Liver (tissue), 9 donors: Measurements from ENCODE around the gene CDC42BPG. TPM values are rescaled to one million over a fixed set of nuclear protein-coding genes. Genes with fewer than 3 reads are reported as not detected.

Experiments
- DNase-seq: peaks from one replicate; pipeline ENCODE4 v3.0.0-alpha.2; 2017; ENCODE audit warnings: low spot score
- H3K27ac ChIP-seq, 2 donors: one replicate each; pipeline ENCODE4 v1.7.0; 2013; ENCODE audit warnings: inconsistent platforms in 2 of 2, low read length in 2 of 2, control low read depth in 1 of 2, low read depth in 1 of 2, mild to moderate bottlenecking in 1 of 2
- H3K27me3 ChIP-seq, 4 donors: one replicate each; pipeline versions ENCODE4 v1.6.1 to v1.7.0; 2013; ENCODE audit warnings: low read length in 3 of 4, inconsistent platforms in 1 of 4, mild to moderate bottlenecking in 1 of 4, moderate library complexity in 1 of 4; ENCODE audit not compliant: control insufficient read depth in 4 of 4, insufficient read depth in 4 of 4
- H3K36me3 ChIP-seq, 4 donors: one replicate each; pipeline versions ENCODE4 v1.6.1 to v1.7.0; 2013; ENCODE audit warnings: low read length in 3 of 4, mild to moderate bottlenecking in 3 of 4, low read depth in 1 of 4, moderate library complexity in 1 of 4; ENCODE audit not compliant: control insufficient read depth in 4 of 4, insufficient read depth in 3 of 4
- H3K4me1 ChIP-seq, 4 donors: one replicate each; pipeline versions ENCODE4 v1.6.1 to v1.7.0; 2013; ENCODE audit warnings: low read length in 3 of 4, mild to moderate bottlenecking in 3 of 4, moderate library complexity in 1 of 4; ENCODE audit not compliant: control insufficient read depth in 4 of 4, insufficient read depth in 4 of 4
- H3K4me3 ChIP-seq, 3 donors: one replicate each; pipeline versions ENCODE4 v1.6.1 to v1.7.0; 2013; ENCODE audit warnings: low read length in 3 of 3, control low read depth in 1 of 3, low read depth in 1 of 3, mild to moderate bottlenecking in 1 of 3
- H3K9ac ChIP-seq, 2 donors: one replicate each; pipeline ENCODE4 v1.7.0; 2013; ENCODE audit warnings: low read length in 2 of 2, mild to moderate bottlenecking in 2 of 2, moderate library complexity in 2 of 2, control low read depth in 1 of 2, low read depth in 1 of 2
- H3K9me3 ChIP-seq, 4 donors: one replicate each; pipeline versions ENCODE4 v1.6.1 to v1.7.0; 2013; ENCODE audit warnings: low read length in 3 of 4; ENCODE audit not compliant: control insufficient read depth in 4 of 4
- CTCF ChIP-seq: fragments of 150-350 bp; IDR thresholded peaks from 2 replicates; pipeline ENCODE4 v1.5.1; 2017; ENCODE audit warnings: improper control_type of control experiment, low read depth, low read length; ENCODE audit not compliant: missing input control
- EGR1 ChIP-seq, 2 donors: IDR thresholded peaks; 2 replicates each; pipeline ENCODE4 v1.6.1; 2016 to 2018; ENCODE audit warnings: antibody characterized with exemption in 2 of 2, low read depth in 2 of 2
- FOXA1 ChIP-seq: IDR thresholded peaks from 2 replicates; pipeline ENCODE4 v1.6.1; 2016; ENCODE audit warnings: antibody characterized with exemption
- FOXA2 ChIP-seq: IDR thresholded peaks from 2 replicates; pipeline ENCODE4 v1.6.1; 2016; ENCODE audit warnings: antibody characterized with exemption
- GABPA ChIP-seq, 2 donors: IDR thresholded peaks in 1 of 2; conservative IDR thresholded peaks in 1 of 2; 2 replicates each; pipeline ENCODE4 v1.6.1; 2016; ENCODE audit warnings: antibody characterized with exemption in 2 of 2, mild to moderate bottlenecking in 1 of 2, moderate library complexity in 1 of 2
- HNF4A ChIP-seq, 2 donors: conservative IDR thresholded peaks; 2 replicates each; pipeline ENCODE4 v1.6.1; 2016; ENCODE audit warnings: antibody characterized with exemption in 2 of 2, mild to moderate bottlenecking in 2 of 2
- HNF4G ChIP-seq: IDR thresholded peaks from 2 replicates; pipeline ENCODE4 v1.6.1; 2016; ENCODE audit warnings: antibody characterized with exemption
- JUND ChIP-seq, 2 donors: IDR thresholded peaks; 2 replicates each; pipeline ENCODE4 v1.6.1; 2016; ENCODE audit warnings: antibody characterized with exemption in 2 of 2
- NR2F2 ChIP-seq: IDR thresholded peaks from 2 replicates; pipeline ENCODE4 v1.6.1; 2016; ENCODE audit warnings: antibody characterized with exemption
- RAD21 ChIP-seq, 2 donors: IDR thresholded peaks; 2 replicates each; pipeline ENCODE4 v1.6.1; 2016; ENCODE audit warnings: antibody characterized with exemption in 2 of 2, mild to moderate bottlenecking in 2 of 2
- RXRA ChIP-seq, 2 donors: IDR thresholded peaks; 2 replicates each; pipeline ENCODE4 v1.6.1; 2017 to 2018; ENCODE audit warnings: antibody characterized with exemption in 2 of 2, mild to moderate bottlenecking in 1 of 2
- SP1 ChIP-seq: IDR thresholded peaks from 2 replicates; pipeline ENCODE4 v1.6.1; 2018; ENCODE audit warnings: antibody characterized with exemption, mild to moderate bottlenecking
- TAF1 ChIP-seq: conservative IDR thresholded peaks from 2 replicates; pipeline ENCODE4 v1.6.1; 2016; ENCODE audit warnings: antibody characterized with exemption, mild to moderate bottlenecking
- YY1 ChIP-seq: IDR thresholded peaks from 2 replicates; pipeline ENCODE4 v1.6.1; 2016; ENCODE audit warnings: antibody characterized with exemption, mild to moderate bottlenecking
- whole genome bisulfite sequencing: extraction: QIAGEN DNeasy Blood & Tissue Kit; methylation state at CpG from one replicate; pipeline ENCODE4 v1.1.7; 2013; 5-methylcytosine and 5-hydroxymethylcytosine counted together
- polyA plus RNA-seq, 2 donors: library from polyadenylated mRNA; stranded (reverse) in 1 of 2; unstranded in 1 of 2; fragments of 200-250 nt in 1 of 2; fragments of >200 nt in 1 of 2; fragmentation: Nextera tagmentation in 1 of 2; extraction: Ambion mirVana in 1 of 2; gene quantifications; one replicate each; pipeline versions ENCODE4 v1.2.1 to v1.2.3, GENCODE V29; 2013 to 2015
- total RNA-seq, 2 donors: library from RNA; depleted of rRNA; stranded (reverse); fragments of >200 nt; gene quantifications; one replicate each; pipeline ENCODE4 v1.2.3, GENCODE V29; 2014
- TF ChIP-seq, protein P1 (sequence below): IDR thresholded peaks from 2 replicates; pipeline ENCODE4 v1.6.1; 2016; ENCODE audit warnings: antibody characterized with exemption
- TF ChIP-seq, protein P2 (sequence below): IDR thresholded peaks from 2 replicates; pipeline ENCODE4 v1.6.1; 2016; ENCODE audit warnings: antibody characterized with exemption, mild to moderate bottlenecking
- TF ChIP-seq, protein P3 (sequence below): IDR thresholded peaks from 2 replicates; pipeline ENCODE4 v1.6.1; 2016; ENCODE audit warnings: antibody characterized with exemption
- TF ChIP-seq, protein P4 (sequence below): IDR thresholded peaks from 2 replicates; pipeline ENCODE4 v1.6.1; 2016; ENCODE audit warnings: antibody characterized with exemption
- donor health status: healthy.
- donor health status: healthy.
- donor health status: healthy.
- donor health status: healthy.
- donor health status: healthy.

Gene CDC42BPG
- total and polyA plus RNA-seq, 4 donors, result 0.18 to 1.2 (median 0.58) TPM

GRCh38 chr11:64817476-64817875 lies 27.0 kb downstream of the CDC42BPG start:
- H3K27me3 ChIP-seq, result no peaks in the 10 kb centered on the region
- H3K27ac ChIP-seq, result no peak overlapping the region
- WGBS, result 92% methylated on average over 3 of the region's 3 CpGs
- no peak for DNase-seq
- TF ChIP-seq RAD21 (IDR thresholded peaks at IDR 0.05) (no peak), TAF1 (no peak), CTCF (no peak), FOXA2 (no peak), HNF4G (no peak), JUND (IDR thresholded peaks at IDR 0.05) (no peak), HNF4A (conservative IDR thresholded peaks at IDR 0.05) (no peak), EGR1 (IDR thresholded peaks at IDR 0.05; ENCODE audit: low read depth in 2 of 2) (no peak), GABPA (IDR thresholded peaks at IDR 0.05 in 1 of 2, conservative IDR thresholded peaks at IDR 0.05 in 1 of 2) (no peak), RXRA (IDR thresholded peaks at IDR 0.05) (no peak), SP1 (no peak), FOXA1 (no peak), YY1 (no peak), NR2F2 (no peak)
- TF ChIP-seq, protein P1, sequence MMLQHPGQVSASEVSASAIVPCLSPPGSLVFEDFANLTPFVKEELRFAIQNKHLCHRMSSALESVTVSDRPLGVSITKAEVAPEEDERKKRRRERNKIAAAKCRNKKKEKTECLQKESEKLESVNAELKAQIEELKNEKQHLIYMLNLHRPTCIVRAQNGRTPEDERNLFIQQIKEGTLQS, result no peak
- TF ChIP-seq, protein P2, sequence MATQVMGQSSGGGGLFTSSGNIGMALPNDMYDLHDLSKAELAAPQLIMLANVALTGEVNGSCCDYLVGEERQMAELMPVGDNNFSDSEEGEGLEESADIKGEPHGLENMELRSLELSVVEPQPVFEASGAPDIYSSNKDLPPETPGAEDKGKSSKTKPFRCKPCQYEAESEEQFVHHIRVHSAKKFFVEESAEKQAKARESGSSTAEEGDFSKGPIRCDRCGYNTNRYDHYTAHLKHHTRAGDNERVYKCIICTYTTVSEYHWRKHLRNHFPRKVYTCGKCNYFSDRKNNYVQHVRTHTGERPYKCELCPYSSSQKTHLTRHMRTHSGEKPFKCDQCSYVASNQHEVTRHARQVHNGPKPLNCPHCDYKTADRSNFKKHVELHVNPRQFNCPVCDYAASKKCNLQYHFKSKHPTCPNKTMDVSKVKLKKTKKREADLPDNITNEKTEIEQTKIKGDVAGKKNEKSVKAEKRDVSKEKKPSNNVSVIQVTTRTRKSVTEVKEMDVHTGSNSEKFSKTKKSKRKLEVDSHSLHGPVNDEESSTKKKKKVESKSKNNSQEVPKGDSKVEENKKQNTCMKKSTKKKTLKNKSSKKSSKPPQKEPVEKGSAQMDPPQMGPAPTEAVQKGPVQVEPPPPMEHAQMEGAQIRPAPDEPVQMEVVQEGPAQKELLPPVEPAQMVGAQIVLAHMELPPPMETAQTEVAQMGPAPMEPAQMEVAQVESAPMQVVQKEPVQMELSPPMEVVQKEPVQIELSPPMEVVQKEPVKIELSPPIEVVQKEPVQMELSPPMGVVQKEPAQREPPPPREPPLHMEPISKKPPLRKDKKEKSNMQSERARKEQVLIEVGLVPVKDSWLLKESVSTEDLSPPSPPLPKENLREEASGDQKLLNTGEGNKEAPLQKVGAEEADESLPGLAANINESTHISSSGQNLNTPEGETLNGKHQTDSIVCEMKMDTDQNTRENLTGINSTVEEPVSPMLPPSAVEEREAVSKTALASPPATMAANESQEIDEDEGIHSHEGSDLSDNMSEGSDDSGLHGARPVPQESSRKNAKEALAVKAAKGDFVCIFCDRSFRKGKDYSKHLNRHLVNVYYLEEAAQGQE, result no peak
- TF ChIP-seq, protein P3, sequence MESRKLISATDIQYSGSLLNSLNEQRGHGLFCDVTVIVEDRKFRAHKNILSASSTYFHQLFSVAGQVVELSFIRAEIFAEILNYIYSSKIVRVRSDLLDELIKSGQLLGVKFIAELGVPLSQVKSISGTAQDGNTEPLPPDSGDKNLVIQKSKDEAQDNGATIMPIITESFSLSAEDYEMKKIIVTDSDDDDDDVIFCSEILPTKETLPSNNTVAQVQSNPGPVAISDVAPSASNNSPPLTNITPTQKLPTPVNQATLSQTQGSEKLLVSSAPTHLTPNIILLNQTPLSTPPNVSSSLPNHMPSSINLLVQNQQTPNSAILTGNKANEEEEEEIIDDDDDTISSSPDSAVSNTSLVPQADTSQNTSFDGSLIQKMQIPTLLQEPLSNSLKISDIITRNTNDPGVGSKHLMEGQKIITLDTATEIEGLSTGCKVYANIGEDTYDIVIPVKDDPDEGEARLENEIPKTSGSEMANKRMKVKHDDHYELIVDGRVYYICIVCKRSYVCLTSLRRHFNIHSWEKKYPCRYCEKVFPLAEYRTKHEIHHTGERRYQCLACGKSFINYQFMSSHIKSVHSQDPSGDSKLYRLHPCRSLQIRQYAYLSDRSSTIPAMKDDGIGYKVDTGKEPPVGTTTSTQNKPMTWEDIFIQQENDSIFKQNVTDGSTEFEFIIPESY, result no peak
- TF ChIP-seq, protein P4, sequence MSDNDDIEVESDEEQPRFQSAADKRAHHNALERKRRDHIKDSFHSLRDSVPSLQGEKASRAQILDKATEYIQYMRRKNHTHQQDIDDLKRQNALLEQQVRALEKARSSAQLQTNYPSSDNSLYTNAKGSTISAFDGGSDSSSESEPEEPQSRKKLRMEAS, result no peak
- no peaks in the 10 kb centered on the region for H3K36me3 ChIP-seq
- H3K4me1 ChIP-seq, result peaks cover 2 to 12% (median 10%) of the 10 kb centered on the region in 4 donors
- H3K4me3 ChIP-seq, result no peak overlapping the region
- no peaks in the 10 kb centered on the region for H3K9me3 ChIP-seq
- H3K9ac ChIP-seq, result no peak overlapping the region
